ENCODE results near the gene PDE4B. TPM values are rescaled to one million over a fixed set of nuclear protein-coding genes. Genes with fewer than 3 reads are reported as not detected.

The PDE4B gene
- total and polyA plus RNA-seq, 10 of the 15 experiments (the other 5 are each of a cell fraction or from before 2014, with no cell fraction given), result 3.0 to 13.2 (median 5.7) TPM

GRCh38 chr1:66250478-66250877 lies 457.8 kb downstream of the PDE4B start (continued):
- TF ChIP-seq FOXM1 (IDR thresholded peaks at IDR 0.05; ENCODE audit: low read depth, low read length) (no peak), SKIL (IDR thresholded peaks at IDR 0.05; ENCODE audit: low read depth, poor library complexity, severe bottlenecking) (no peak), TARDBP (IDR thresholded peaks at IDR 0.05; ENCODE audit: borderline replicate concordance) (no peak), RCOR1 (conservative IDR thresholded peaks at IDR 0.05; ENCODE audit: low read depth, low read length) (no peak), BCL11A (IDR thresholded peaks at IDR 0.05; ENCODE audit: low read depth, low read length) (no peak), NR2F1 (conservative IDR thresholded peaks at IDR 0.05) (no peak), SRF (IDR thresholded peaks at IDR 0.05; ENCODE audit: low read depth in 2 of 2, low read length in 2 of 2) (no peak), TCF7 (IDR thresholded peaks at IDR 0.05; ENCODE audit: borderline replicate concordance) (no peak), REST (IDR thresholded peaks at IDR 0.05; ENCODE audit: low read depth, low read length) (no peak)

All from GM12878 (cell line).